Measurements from ENCODE around the gene CNDP2.
"Not testable (repeated sequence)": the region's sequence is repeated elsewhere in the genome, so short reads cannot be mapped to it uniquely, and the experiment has no call there.

Gene CNDP2

DNA sequence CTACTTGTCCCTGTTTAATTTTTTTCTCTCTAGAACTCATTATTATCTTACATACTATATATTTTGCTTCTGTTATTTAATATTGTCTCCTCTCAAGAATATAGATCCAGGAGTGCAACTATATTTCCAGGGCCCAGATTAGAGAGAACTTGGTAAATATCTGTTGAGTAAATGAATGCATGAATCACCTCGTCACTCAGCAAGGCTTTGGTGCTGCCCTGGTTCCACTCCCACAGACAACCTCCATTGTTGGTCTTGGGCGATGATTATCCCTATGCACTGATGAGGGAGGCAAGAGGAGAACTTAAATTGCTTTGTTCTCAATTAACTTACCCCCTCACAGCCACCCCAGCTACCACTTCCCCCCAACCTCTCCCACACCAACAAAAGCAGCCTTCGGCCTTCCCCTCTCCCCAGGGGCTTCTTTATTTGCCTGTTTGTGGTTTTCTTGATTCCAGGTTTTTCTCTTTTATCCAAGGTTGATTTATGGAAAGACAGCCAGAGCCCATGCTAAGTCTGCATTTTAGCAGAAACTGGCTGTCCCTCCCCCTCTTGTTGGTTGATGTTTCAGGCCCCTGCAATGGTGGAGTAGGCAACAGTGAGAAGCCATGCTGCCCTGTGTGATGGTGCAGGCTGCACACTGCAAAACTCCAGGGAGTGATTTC, 22.1 kb upstream of the CNDP2 start:
- DNase-seq: no peak

DNA sequence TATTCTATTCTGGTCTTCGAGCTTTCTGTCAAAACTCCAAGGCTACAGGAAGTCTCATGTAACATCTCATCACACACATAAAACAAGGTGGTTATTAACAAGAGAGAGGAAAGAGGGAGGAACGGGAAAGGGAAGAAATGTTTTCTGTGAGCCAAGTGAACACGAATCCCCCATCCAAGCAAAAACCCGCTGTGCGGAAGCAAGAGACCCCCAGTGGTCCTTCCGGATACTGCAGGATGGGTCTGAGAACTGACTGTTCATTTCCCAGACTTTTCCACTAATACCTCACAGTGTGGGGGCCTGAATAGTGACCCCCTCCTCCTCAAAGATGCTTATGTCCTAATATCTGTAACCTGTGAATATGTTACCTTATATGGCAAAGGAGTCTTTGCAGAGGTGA, 20.0 kb upstream of the CNDP2 start:
- no peak for DNase-seq

DNA sequence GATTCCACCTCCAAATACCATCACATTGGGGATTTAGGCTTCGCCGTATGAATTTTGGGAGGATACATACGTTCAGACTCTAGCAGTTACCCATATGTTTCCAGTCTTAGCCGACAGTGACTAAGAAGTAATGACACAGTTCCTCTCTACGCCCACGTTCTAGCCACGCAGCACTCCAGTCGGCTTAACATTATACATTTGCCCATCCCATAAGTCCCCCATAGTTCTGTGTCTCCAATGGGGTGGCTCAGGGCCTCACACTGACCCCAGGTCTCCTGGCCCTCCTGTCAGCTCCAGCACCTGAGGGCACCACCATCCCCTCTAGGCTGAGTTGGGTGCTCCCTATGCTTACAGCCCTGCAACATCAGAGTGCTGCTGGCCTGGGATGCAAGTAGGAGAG, 18.4 kb upstream of the CNDP2 start:
- DNase-seq: no peak

DNA sequence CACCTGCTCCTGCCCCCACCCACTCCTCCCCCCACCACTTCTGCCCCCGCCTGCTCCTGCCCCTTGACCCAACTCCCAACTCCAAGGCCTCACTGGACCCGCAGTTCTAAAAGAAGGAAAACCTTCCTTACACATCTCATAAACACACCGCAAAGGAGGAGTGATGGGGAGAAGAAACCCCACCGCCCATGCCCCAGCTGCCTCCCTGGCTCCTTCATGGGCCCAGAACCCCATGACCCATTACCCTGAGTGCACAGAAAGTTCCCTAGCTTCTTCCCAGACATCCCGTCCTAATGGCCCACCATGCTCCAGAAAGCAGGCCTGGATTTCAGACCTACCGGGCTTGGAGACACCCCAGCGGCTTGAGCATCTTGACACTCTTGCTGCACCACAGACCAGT, 17.8 kb upstream of the CNDP2 start:
- no peak for DNase-seq

DNA sequence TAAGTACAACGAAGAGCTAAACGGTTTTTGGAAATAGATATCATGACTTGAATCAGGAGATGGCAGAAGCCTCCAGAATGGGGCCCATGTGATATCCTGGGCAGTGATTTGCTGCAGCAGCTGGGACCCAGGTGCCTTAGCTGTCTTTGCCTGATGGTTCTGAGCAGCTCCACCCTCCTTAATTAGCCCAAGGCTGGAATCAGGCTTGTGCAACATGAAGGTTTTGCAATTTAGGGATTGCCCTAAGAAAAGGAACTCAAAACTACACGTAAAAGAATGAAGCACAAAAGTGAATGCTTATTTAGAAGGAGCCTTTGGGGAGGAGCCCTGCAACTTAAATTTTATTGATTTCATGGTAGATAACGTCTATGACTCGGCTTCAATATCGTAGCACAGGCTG, 17.3 kb upstream of the CNDP2 start:
- DNase-seq: no peak

DNA sequence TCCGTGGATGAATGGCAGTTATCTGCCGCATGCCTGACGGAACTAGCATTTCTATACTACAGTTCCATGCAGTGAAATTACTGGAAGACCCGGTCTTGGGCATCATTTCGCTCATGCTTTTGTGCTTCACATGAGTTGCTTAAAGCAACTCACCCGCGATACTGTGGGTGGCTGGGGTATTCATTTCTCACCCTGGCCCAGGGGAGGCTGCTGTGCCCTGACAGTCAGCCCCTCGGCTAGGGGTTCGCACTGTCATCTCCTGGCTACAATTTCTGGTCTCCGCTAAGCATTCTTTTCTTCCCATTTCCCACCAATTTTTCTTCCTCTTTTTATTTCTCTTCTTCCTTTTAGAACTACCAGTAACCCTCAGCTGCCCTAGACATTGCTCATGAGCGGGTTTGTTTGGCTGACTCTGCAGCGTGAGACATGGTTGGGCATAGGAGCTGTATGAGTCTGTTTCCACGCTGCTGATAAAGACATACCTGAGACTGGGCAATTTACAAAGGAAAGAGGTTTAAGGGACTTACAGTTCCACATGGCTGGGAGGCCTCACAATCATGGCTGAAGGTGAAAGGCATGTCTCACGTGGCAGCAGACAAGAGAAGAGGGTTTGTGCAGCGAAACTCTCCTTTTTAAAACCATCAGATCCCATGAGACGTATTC, 16.5 kb upstream of the CNDP2 start:
- DNase-seq: no peak

DNA sequence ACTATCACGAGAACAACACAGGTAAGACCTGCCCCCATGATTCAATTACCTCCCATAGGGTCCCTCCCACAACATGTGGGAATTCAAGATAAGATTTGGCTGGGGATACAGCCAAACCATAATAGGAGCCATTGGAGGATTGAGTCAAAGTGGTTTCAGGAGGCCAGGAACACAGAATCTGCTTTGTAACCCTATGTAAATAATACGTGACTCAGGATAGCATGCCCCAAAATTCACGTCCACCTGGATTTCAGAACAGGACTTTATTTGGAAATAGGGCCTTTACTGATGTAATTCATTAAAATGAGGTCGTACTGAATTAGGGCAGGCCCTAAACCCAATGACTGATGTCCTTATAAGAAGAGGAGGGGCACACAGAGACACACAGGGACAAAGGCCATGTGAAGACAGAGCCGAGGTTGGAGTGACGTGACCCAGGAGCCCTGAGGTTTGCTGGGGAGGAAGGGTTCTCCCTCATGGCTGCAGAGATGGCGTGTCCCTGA, 16.0 kb upstream of the CNDP2 start:
- DNase-seq: no peak

DNA sequence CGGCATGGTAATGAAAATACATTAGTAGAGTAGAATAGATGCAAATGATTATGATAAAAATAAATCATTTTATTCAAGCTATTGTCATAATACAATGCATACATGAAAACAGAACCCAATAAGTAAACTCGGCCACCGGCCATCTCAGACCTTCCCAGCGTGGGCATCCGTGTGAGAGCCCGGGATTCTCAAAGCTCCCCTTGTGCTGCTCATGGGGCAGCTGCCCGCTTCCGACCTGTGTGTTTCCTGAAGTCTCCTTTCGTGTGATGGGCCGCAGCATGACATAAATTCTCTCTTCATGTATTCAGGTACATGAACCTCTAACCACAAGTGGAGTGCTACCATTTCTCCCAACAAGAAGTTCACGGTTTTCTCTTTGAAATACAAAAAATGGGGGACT, 13.5 kb upstream of the CNDP2 start:
- DNase-seq: no peak

DNA sequence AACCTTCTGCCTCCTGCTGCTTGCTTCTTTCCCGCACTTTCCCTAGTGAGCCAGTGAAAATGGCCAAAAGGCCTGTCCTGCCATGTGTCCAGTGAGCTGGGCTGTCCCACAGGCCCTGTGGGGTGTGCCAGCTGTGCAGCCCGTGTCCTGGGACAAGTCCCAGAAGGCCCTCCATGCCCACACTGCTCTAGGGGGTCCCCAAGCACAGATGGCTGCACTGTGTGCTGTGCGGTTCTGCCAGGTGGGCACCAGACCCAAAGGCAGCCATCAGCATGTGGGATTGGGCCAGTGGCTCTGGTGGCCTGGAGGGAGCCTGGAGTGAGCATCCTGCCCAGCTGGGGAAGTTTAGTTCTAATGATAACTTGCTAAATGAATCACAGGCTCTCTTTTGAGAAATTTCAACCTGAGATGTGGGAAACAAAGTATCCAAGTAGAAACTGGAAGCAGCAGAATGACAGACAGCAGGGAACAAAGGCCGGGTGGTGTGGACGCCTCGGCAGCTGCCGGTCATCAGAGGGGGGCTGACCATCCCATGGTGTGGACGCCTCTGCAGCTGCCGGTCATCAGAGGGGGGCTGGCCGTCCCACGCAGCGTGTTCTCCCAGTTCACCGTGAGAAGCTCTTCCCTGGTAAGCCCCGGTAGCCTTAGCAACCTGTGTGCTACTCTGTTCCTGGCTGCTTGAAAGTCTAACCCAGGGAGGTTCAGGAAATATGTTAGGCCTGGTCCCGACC, 9.9 kb upstream of the CNDP2 start:
- DNase-seq: no peak

DNA sequence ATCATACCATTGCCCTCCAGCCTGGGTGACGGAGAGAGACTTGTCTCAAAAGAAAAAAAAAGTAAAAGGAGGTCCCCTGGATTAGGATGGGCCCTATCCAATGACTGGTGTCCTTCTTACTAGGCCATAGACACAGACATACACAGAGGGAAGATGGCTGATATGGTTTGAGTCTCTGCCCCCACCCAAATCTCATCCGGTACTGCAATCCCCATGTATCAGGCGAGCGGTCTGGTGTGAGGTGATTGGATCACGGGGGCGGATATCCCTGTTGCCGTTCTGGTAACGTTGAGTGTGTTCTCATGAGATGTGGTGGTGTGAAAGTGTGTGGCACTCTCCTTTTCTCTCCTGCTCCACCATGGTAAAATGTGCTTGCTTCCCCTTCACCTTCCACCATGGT, 7.8 kb upstream of the CNDP2 start:
- no peak for DNase-seq

DNA sequence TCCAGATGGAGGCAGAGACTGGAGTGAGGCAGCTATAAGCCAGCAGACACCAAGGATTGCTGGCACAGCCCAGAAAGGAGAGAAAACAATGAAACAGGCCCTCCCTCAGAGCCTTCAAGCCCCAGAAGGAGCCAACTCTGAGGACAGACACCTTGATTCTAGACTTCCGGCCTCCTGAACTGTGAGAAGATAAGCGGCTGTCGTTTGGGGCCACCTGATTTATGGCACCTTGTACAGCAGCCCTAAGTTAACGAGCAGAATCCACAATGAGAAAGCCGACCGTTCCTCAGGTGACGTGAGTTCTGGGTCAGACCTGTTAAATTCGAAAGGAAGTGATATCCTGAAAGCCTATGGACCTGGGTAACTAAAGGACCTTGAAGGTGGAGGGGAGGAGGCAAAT, 7.3 kb upstream of the CNDP2 start:
- no peak for DNase-seq

DNA sequence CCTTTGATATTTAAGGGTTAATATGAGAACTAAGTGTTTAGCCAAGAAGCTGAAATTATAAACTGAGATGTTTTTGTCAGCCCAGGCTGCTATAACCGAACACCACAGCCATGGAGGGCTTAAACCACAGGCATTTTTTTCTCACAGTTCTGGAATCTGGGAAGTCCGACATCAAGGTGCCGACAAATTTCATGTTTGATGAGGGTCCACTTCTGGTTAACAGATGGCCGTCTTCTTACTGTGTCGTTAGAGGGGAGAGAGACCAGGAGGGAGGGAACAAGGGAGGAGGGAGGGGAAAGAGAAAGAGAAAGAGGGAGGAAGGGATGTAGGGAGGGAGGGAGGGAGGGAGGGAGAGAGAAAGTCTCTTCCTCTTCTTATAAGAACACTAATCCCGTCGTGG, 6.5 kb upstream of the CNDP2 start:
- DNase-seq: no peak

DNA sequence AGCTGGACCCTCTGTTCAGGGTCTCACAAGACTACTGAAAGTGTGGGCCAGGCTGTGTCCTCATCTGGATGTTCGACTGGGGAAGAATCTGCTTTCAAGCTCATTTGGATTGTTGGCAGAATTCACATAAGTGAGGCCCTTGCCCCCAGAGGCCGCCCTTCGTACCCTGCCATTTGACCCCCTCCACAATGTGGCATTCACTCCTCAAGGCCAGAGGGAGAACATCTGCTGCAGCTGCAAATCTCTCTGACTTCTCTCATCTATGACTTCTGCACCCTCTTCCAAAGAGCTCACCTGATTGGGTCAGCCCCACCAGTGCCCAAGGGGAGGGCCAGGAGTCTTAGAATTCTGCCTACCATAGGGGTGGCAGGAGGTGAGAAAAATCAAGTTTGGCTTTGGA, 3.9 kb upstream of the CNDP2 start:
- no peak for DNase-seq

DNA sequence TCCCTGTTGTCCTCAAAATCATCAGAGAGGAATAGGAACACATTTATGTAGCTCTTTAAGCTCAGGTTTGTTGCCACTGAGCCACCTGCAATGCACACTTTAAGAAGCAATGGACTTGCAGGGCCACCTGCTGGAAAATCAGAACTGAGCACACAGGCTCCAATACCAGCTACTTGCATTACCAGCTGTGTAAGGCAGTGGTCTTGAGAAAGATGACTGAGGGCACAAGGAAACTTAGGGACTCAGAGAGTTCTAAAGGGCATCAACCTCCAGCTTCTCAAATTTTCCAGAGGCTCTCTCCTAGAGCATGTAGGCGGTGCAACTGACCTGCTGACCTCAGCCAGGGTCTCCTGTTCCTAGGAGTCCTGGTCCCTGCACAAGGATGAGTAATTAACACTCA, 2.5 kb upstream of the CNDP2 start:
- peak; percentile 83 for DNase-seq

DNA sequence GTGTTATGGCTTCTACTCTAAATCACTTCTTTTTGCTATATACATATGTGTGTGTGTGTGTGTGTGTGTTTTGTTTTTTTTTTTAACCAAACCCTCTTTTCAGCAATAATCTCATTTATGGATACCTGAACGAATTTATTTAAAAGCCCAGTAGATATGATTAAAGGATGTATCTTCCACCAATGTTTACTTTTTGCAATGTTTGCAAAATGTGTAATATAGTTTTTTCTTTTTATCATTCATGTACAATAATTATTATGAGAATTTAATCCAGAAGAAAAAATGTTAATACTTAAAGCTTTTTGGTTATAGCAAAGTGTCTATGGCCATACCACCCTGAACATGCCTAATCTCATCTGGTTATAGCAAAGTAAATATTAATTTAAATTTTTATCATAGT, 1.6 kb upstream of the CNDP2 start:
- DNase-seq: no peak

DNA sequence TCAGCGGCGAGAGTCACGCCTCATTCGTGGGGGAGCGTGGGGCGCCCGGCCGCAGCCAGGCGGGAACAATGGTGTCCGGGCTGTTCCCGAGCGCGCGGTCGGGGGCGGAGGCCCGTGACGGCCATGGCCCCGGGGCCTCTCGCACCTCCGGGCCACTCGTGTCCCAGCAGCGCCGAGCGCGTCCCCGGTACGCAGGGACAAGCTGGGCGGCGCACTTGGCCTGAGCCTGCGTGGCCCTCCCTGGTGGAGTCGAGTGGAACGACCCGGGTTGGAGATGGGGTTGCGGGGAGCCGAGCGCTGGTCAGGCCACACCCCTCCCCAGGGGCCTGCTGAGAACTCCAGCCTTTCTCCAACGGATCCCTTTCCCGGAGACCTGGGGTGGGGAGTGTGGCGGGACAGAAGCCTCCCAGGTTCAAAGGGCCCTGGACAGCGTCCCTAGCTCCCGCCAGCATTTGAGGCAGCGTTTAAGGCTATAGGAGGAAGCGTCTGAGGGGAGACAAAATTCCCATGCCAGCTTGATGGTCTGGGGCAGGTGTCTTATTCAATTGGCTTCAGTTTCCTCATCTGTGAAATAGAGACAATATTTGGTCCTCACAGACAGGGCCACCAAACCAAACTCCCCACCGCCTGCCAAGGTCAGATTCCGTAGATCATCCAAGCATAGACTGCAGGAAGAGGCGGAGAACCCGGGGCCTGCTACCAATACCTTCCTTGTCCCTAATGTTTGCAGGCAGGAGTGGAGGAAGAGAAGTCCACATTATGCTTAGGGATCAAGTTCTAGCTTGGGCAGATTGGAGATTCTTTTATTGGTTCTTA, 553 bp downstream of the CNDP2 start:
- peak; percentile 32 for DNase-seq

DNA sequence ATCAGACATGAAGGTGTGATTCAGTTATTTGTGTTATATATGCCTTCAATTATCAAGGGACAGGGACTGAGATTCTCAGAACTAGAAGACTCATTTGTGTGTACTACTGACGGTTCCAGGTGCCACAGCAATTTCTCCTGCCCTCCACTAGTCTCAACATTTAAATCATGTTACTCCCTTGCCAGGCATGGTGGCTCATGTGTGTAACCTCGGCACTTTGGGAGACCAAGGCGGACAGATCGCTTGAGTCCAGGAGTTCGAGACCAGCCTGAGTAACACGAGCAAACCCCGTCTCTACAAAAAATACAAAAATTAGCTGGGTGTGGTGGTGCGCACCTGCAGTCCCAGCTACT, 1.1 kb downstream of the CNDP2 start:
- DNase-seq: no peak

DNA sequence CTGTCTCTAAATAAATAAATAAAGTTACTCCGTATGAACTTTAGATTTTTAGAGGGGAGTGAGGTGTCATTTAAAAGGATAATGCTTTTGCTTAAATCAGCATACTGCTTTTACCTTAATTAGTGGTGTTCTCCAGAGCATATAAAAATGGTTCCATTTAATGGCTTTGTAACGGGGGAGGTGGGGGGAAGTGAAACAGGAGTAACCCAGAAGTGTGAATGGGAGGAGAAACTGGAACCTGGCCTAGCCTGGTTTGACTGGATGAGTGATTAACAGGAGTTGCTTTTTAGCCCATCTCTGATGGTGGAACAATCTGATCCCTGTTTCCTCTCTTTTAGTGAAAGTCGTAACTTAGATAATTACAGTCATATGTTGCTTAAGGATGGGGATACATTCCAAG, 1.6 kb downstream of the CNDP2 start:
- no peak for DNase-seq

DNA sequence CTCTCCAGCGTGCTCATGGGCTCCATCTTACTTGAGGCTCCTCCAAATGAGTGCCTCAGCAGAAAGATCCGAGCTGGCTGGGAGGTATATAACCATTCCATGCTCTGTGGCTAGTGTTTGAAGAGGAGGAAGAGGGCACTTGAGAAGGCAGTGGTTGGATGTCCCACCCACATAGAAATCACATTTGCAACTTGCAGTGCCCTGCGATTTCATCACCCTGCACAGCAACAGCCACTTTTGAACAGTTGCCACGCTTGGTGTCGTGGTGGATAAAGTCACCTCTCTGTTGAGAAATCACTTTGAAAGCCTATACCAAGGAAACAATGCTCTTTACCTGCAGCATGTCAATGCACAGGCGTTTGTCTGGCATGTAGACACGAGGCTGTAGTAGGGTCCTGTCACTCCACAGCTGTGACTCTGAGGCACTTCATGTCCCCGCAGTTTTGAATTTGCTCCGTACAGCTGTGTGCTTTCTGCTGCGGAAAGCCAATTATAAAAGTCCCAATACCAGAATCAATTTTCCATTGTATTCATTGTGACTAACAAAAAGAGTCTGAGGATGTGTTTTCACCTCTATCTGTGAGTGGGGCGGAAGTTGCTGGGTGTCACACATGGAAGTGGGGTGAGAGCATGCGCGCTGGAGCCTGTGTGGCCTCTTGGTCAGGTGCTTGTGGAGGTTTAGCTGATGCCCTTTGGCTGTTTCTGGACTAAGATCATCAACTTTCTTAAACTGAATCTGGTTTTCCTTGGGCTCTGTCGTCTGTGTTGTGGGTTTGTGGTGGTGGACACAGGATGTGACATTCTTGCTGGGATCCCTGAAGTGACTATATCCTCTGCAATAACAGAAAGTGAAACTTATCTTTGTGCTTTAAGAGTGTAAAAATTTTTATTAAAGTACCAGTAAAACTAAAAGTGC, 2.8 kb downstream of the CNDP2 start:
- no peak for DNase-seq

DNA sequence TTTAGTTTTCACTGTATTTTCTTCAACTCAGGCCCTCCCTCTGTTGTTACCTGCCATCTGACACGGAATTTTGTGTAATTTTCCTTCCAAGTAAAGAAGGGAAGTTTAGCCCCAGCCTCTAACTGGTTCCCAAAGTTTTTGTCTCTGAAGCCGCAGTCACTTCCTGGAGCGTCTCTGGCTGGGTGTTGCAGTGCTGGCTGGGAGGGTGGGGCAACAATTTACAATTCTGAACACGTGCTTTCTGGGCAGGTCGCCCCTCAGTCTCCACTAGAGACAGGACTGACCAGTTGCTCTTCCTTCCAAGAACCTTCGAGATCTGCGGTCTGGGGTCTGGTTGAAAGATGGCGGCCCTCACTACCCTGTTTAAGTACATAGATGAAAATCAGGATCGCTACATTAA, 3.5 kb downstream of the CNDP2 start:
- no peak for DNase-seq

DNA sequence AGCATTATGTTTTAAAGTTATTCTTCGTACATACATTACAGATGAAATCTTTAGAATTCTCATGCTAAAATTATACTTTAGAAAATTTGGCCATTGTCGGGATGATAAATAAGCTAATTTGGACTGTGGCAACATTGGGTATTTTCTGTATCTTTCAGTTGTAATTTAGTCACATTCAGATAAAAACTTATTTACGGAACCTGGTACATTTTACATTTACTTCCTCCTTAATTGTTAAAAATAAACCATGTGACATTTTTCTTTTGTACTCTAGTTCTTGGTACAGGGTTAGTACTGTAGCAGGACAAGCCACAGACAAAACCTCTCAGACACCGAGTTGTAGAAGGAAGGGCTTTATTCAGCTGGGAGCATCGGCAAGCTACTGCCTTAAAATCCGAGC, 4.2 kb downstream of the CNDP2 start:
- no peak for DNase-seq

DNA sequence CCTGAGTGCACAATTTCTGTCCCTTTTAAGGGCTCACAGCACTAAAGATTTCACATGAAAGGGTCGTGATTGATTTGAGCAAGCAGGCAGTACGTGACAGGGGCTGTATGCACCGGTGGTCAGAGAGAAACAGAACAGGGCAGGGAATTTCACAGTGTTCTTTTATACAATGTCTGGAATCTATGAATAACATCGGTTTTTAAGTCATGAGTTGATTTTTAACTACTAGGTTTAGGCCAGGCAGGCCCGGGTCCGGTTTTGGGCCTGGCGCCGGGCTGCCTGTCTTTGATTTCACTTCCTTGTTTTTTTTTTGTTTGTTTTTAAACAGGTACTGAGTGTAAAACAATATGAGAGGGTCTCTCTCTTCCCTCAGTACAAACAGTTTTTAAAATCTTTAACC, 4.6 kb downstream of the CNDP2 start:
- DNase-seq: not testable (repeated sequence)
